ENCODE results near the gene GRAMD4. TPM values are rescaled to one million over a fixed set of nuclear protein-coding genes. Genes with fewer than 3 reads are reported as not detected.
A peak's percentile ranks its signal among the peaks of the same experiment; 100 is the strongest.

Gene GRAMD4
- total RNA-seq, 2 donors from 2014 or later: 6.8 to 21.4 TPM

- peaks cover 24 to 30% of the 10 kb centered on the region in 2 donors for H3K4me1 Mint-ChIP-seq (ENCODE audit: low read depth in 2 of 2)
- ATAC-seq: peak in 1 of 2 donors; percentile 58
- no peaks in the 10 kb centered on the region for H3K36me3 Mint-ChIP-seq
- H3K9me3 Mint-ChIP-seq: no peaks in the 10 kb centered on the region
- H3K4me3 Mint-ChIP-seq: peak overlapping the region; percentile 75
- no peak for DNase-seq (ENCODE audit: low spot score)
- H3K27me3 Mint-ChIP-seq: no peaks in the 10 kb centered on the region
- peak overlapping the region; percentile 48 to 78 for H3K27ac Mint-ChIP-seq
Observed at GRCh38 chr22:46587492-46588278, 32.5 kb upstream of the GRAMD4 start.

GRCh38 chr22:46588279-46589140 lies 31.7 kb upstream of the GRAMD4 start:
- peaks cover 32 to 33% of the 10 kb centered on the region in 2 donors for H3K4me1 Mint-ChIP-seq (ENCODE audit: low read depth in 2 of 2)
- ATAC-seq (no peak), DNase-seq (ENCODE audit: low spot score) (no peak)
- peak overlapping the region in 1 of 2 donors; percentile 78 for H3K27ac Mint-ChIP-seq
- H3K9me3 Mint-ChIP-seq: no peaks in the 10 kb centered on the region
- no peaks in the 10 kb centered on the region for H3K36me3 Mint-ChIP-seq
- no peaks in the 10 kb centered on the region for H3K27me3 Mint-ChIP-seq
- H3K4me3 Mint-ChIP-seq: peak overlapping the region; percentile 65

- DNase-seq (ENCODE audit: low spot score): no peak
- H3K9me3 Mint-ChIP-seq: no peaks in the 10 kb centered on the region
- peak overlapping the region; percentile 4 for H3K4me3 Mint-ChIP-seq
- ATAC-seq: no peak
- peak overlapping the region in 1 of 2 donors; percentile 28 for H3K27ac Mint-ChIP-seq
- no peaks in the 10 kb centered on the region for H3K36me3 Mint-ChIP-seq
- H3K4me1 Mint-ChIP-seq (ENCODE audit: low read depth in 2 of 2): peaks cover 32 to 33% of the 10 kb centered on the region in 2 donors
- no peaks in the 10 kb centered on the region for H3K27me3 Mint-ChIP-seq
Observed at GRCh38 chr22:46589141-46589748, 30.9 kb upstream of the GRAMD4 start.

- Mint-ChIP-seq H3K4me3 (no peak overlapping the region), H3K36me3 (no peaks in the 10 kb centered on the region), H3K9me3 (no peaks in the 10 kb centered on the region), H3K27me3 (no peaks in the 10 kb centered on the region), H3K4me1 (ENCODE audit: low read depth in 2 of 2) (peaks cover 32 to 33% of the 10 kb centered on the region in 2 donors), H3K27ac (peak overlapping the region in 1 of 2 donors; percentile 28)
- DNase-seq (ENCODE audit: low spot score) (no peak), ATAC-seq (no peak)
Observed at GRCh38 chr22:46589871-46590271, 30.3 kb upstream of the GRAMD4 start.

- H3K27ac Mint-ChIP-seq: peak overlapping the region; percentile 28 to 29
- H3K36me3 Mint-ChIP-seq: no peaks in the 10 kb centered on the region
- H3K4me1 Mint-ChIP-seq (ENCODE audit: low read depth in 2 of 2): peaks cover 32 to 33% of the 10 kb centered on the region in 2 donors
- H3K4me3 Mint-ChIP-seq: no peak overlapping the region
- H3K9me3 Mint-ChIP-seq: no peaks in the 10 kb centered on the region
- ATAC-seq (no peak), DNase-seq (ENCODE audit: low spot score) (no peak)
- no peaks in the 10 kb centered on the region for H3K27me3 Mint-ChIP-seq
Observed at GRCh38 chr22:46590334-46590733, 29.9 kb upstream of the GRAMD4 start.

GRCh38 chr22:46591930-46592329 lies 28.3 kb upstream of the GRAMD4 start:
- ATAC-seq: peak in 1 of 2 donors; percentile 2
- Mint-ChIP-seq H3K9me3 (no peaks in the 10 kb centered on the region), H3K27ac (peak overlapping the region; percentile 80 to 90), H3K36me3 (no peaks in the 10 kb centered on the region), H3K27me3 (no peaks in the 10 kb centered on the region), H3K4me1 (ENCODE audit: low read depth in 2 of 2) (peaks cover 30 to 31% of the 10 kb centered on the region in 2 donors), H3K4me3 (peak overlapping the region; percentile 83)
- DNase-seq (ENCODE audit: low spot score): no peak

- Mint-ChIP-seq H3K9me3 (no peaks in the 10 kb centered on the region), H3K27me3 (no peaks in the 10 kb centered on the region), H3K27ac (peak overlapping the region; percentile 80 to 90), H3K4me1 (ENCODE audit: low read depth in 2 of 2) (peaks cover 25 to 26% of the 10 kb centered on the region in 2 donors), H3K36me3 (no peaks in the 10 kb centered on the region), H3K4me3 (peak overlapping the region; percentile 83)
- peak; percentile 85 for DNase-seq (ENCODE audit: low spot score)
- ATAC-seq: peak; percentile 78 to 84
Observed at GRCh38 chr22:46592390-46592872, 27.8 kb upstream of the GRAMD4 start.

GRCh38 chr22:46593211-46593681 lies 26.9 kb upstream of the GRAMD4 start:
- Mint-ChIP-seq H3K27ac (peak overlapping the region; percentile 80 to 90), H3K4me1 (ENCODE audit: low read depth in 2 of 2) (peaks cover 20 to 26% of the 10 kb centered on the region in 2 donors), H3K9me3 (no peaks in the 10 kb centered on the region), H3K36me3 (no peaks in the 10 kb centered on the region), H3K27me3 (no peaks in the 10 kb centered on the region), H3K4me3 (peak overlapping the region; percentile 83)
- DNase-seq (ENCODE audit: low spot score): no peak
- ATAC-seq: peak; percentile 62 to 83

GRCh38 chr22:46593996-46594946 lies 25.9 kb upstream of the GRAMD4 start:
- no peak for ATAC-seq
- H3K27ac Mint-ChIP-seq: peak overlapping the region in 1 of 2 donors; percentile 80
- no peaks in the 10 kb centered on the region for H3K36me3 Mint-ChIP-seq
- no peak for DNase-seq (ENCODE audit: low spot score)
- H3K4me3 Mint-ChIP-seq: no peak overlapping the region
- H3K27me3 Mint-ChIP-seq: no peaks in the 10 kb centered on the region
- peaks cover 15 to 28% of the 10 kb centered on the region in 2 donors for H3K4me1 Mint-ChIP-seq (ENCODE audit: low read depth in 2 of 2)
- no peaks in the 10 kb centered on the region for H3K9me3 Mint-ChIP-seq

GRCh38 chr22:46594947-46595298 lies 25.3 kb upstream of the GRAMD4 start:
- no peak for ATAC-seq
- no peaks in the 10 kb centered on the region for H3K27me3 Mint-ChIP-seq
- H3K9me3 Mint-ChIP-seq: no peaks in the 10 kb centered on the region
- H3K27ac Mint-ChIP-seq: no peak overlapping the region
- no peaks in the 10 kb centered on the region for H3K36me3 Mint-ChIP-seq
- H3K4me1 Mint-ChIP-seq (ENCODE audit: low read depth in 2 of 2): peaks cover 15 to 25% of the 10 kb centered on the region in 2 donors
- no peak for DNase-seq (ENCODE audit: low spot score)
- no peak overlapping the region for H3K4me3 Mint-ChIP-seq

- Mint-ChIP-seq H3K4me3 (no peak overlapping the region), H3K9me3 (no peaks in the 10 kb centered on the region), H3K4me1 (ENCODE audit: low read depth in 2 of 2) (peaks cover 15 to 22% of the 10 kb centered on the region in 2 donors), H3K36me3 (no peaks in the 10 kb centered on the region), H3K27me3 (no peaks in the 10 kb centered on the region), H3K27ac (no peak overlapping the region)
- DNase-seq (ENCODE audit: low spot score) (no peak), ATAC-seq (no peak)
Observed at GRCh38 chr22:46595545-46595944, 24.6 kb upstream of the GRAMD4 start.

GRCh38 chr22:46596032-46596441 lies 24.1 kb upstream of the GRAMD4 start:
- no peaks in the 10 kb centered on the region for H3K36me3 Mint-ChIP-seq
- no peak overlapping the region for H3K27ac Mint-ChIP-seq
- H3K4me3 Mint-ChIP-seq: no peak overlapping the region
- no peak for DNase-seq (ENCODE audit: low spot score)
- no peaks in the 10 kb centered on the region for H3K27me3 Mint-ChIP-seq
- ATAC-seq: no peak
- H3K9me3 Mint-ChIP-seq: no peaks in the 10 kb centered on the region
- H3K4me1 Mint-ChIP-seq (ENCODE audit: low read depth in 2 of 2): peaks cover 15 to 22% of the 10 kb centered on the region in 2 donors
